CD14-positive monocyte (primary cell): ENCODE data around the gene SPARC. TPM values are rescaled to one million over a fixed set of nuclear protein-coding genes. Genes with fewer than 3 reads are reported as not detected.

ENCODE experiments used
- DNase-seq, 3 donors: peaks; one replicate each; pipeline ENCODE4 v3.0.0-alpha.2; 2011 to 2022
- H2AFZ ChIP-seq: 2 replicates; pipeline ENCODE4 v1.6.0; 2012; ENCODE audit warnings: mild to moderate bottlenecking, low read depth, low read length, inconsistent platforms; ENCODE audit not compliant: insufficient read depth, poor library complexity, severe bottlenecking
- H3K27ac ChIP-seq, 2 donors: 1 replicate in 1 of 2; 2 replicates in 1 of 2; pipeline ENCODE4 v1.5.1; 2012 to 2013; ENCODE audit warnings: low read length in 2 of 2, control low read depth in 1 of 2, inconsistent platforms in 1 of 2, low read depth in 1 of 2, mild to moderate bottlenecking in 1 of 2
- H3K27me3 ChIP-seq, 2 donors: one replicate each; pipeline versions ENCODE4 v1.6.0 to v1.6.1; 2011 to 2013; ENCODE audit warnings: low read length in 2 of 2; ENCODE audit not compliant: control insufficient read depth in 2 of 2, insufficient read depth in 2 of 2
- H3K36me3 ChIP-seq, 2 donors: replicated peaks in 1 of 2; 1 replicate in 1 of 2; 2 replicates in 1 of 2; pipeline versions ENCODE4 v1.5.1 to v1.6.1; 2012 to 2013; ENCODE audit warnings: low read length in 2 of 2, control low read depth in 1 of 2, inconsistent platforms in 1 of 2, mild to moderate bottlenecking in 1 of 2; ENCODE audit not compliant: insufficient read depth in 2 of 2, control insufficient read depth in 1 of 2
- H3K4me1 ChIP-seq, 2 donors: 1 replicate in 1 of 2; 2 replicates in 1 of 2; pipeline versions ENCODE4 v1.5.1 to v1.6.1; 2012 to 2013; ENCODE audit warnings: low read length in 2 of 2, control low read depth in 1 of 2, inconsistent platforms in 1 of 2, mild to moderate bottlenecking in 1 of 2, moderate library complexity in 1 of 2; ENCODE audit not compliant: insufficient read depth in 2 of 2, control insufficient read depth in 1 of 2
- H3K4me2 ChIP-seq: replicated peaks from 2 replicates; pipeline ENCODE3; 2012; ENCODE audit warnings: low read length, moderate library complexity, mild to moderate bottlenecking; ENCODE audit not compliant: poor library complexity, severe bottlenecking; ENCODE audit errors: extremely low read depth
- H3K4me3 ChIP-seq, 3 experiments: fragments of 200-600 bp in 1 of 3; sonication (generic) in 1 of 3; replicated peaks in 1 of 3; 1 replicate in 2 of 3; 2 replicates in 1 of 3; pipeline ENCODE4 v1.5.1; 2011 to 2013; ENCODE audit warnings: low read length in 3 of 3, mild to moderate bottlenecking in 3 of 3, control low read depth in 2 of 3, low read depth in 2 of 3, inconsistent platforms in 1 of 3, moderate library complexity in 1 of 3
- H3K79me2 ChIP-seq: 2 replicates; pipeline ENCODE4 v1.6.0; 2012; ENCODE audit warnings: mild to moderate bottlenecking, control low read depth, inconsistent platforms, low read length, moderate library complexity; ENCODE audit not compliant: insufficient read depth
- H3K9ac ChIP-seq: 2 replicates; pipeline ENCODE4 v1.6.0; 2017; ENCODE audit warnings: low read length, mild to moderate bottlenecking; ENCODE audit not compliant: insufficient read depth, poor library complexity, severe bottlenecking
- H3K9me3 ChIP-seq, 2 donors: replicated peaks in 1 of 2; 1 replicate in 1 of 2; 2 replicates in 1 of 2; pipeline versions ENCODE4 v1.5.1 to v1.6.1; 2012 to 2013; ENCODE audit warnings: low read length in 2 of 2, control low read depth in 1 of 2; ENCODE audit not compliant: control insufficient read depth in 1 of 2, insufficient read depth in 1 of 2
- H4K20me1 ChIP-seq: 2 replicates; pipeline ENCODE4 v1.6.0; 2012; ENCODE audit warnings: mild to moderate bottlenecking, low read length, control low read depth, moderate library complexity; ENCODE audit not compliant: insufficient read depth
- H3K27ac Mint-ChIP-seq, 7 donors: one replicate each; pipeline ENCODE4 v1.8.0; 2020; ENCODE audit warnings: mild to moderate bottlenecking in 7 of 7, mixed read lengths in 7 of 7, moderate library complexity in 6 of 7, inconsistent platforms in 2 of 7
- H3K27me3 Mint-ChIP-seq, 3 donors: one replicate each; pipeline ENCODE4 v1.8.0; 2021 to 2022; ENCODE audit warnings: low read depth in 3 of 3, mild to moderate bottlenecking in 3 of 3, mixed read lengths in 3 of 3, moderate library complexity in 3 of 3, inconsistent platforms in 1 of 3
- H3K36me3 Mint-ChIP-seq, 2 donors: one replicate each; pipeline ENCODE4 v1.8.0; 2020; ENCODE audit warnings: mixed read lengths in 2 of 2, inconsistent platforms in 1 of 2, mild to moderate bottlenecking in 1 of 2
- H3K4me1 Mint-ChIP-seq: one replicate; pipeline ENCODE4 v1.8.0; 2020; ENCODE audit warnings: mild to moderate bottlenecking, mixed read lengths
- H3K4me3 Mint-ChIP-seq, 2 donors: one replicate each; pipeline ENCODE4 v1.8.0; 2020; ENCODE audit warnings: mild to moderate bottlenecking in 2 of 2, mixed read lengths in 2 of 2, moderate library complexity in 1 of 2
- H3K9me3 Mint-ChIP-seq, 7 donors: one replicate each; pipeline ENCODE4 v1.8.0; 2020 to 2022; ENCODE audit warnings: mixed read lengths in 7 of 7, mild to moderate bottlenecking in 6 of 7, moderate library complexity in 6 of 7, inconsistent platforms in 2 of 7
- WGBS: methylation state at CpG from one replicate; pipeline ENCODE4 v1.1.5; 2013; ENCODE audit warnings: missing lambda C conversion rate; ENCODE audit not compliant: insufficient coverage; 5-methylcytosine and 5-hydroxymethylcytosine counted together
- intact Hi-C, 2 donors: fragments of 100-400 bp; cut with micrococcal nuclease; formaldehyde crosslinking; loops; one replicate each; pipeline versions ENCODE4 v1.15.0 to v1.15.1; 2023
- polyA plus RNA-seq, 3 donors: library from polyadenylated mRNA; depleted of rRNA in 1 of 3; unstranded in 2 of 3; stranded (reverse) in 1 of 3; fragments of 300-500 nt in 2 of 3; fragments of >200 nt in 1 of 3; fragmentation: Illumina TruSeq in 2 of 3; gene quantifications; 1 replicate in 2 of 3; 2 replicates in 1 of 3; pipeline ENCODE4 v1.2.3, GENCODE V29; 2012 to 2021
- TF ChIP-seq, protein P1 (sequence below): fragments of 200-600 bp; IDR thresholded peaks from one replicate; pipeline ENCODE4 v1.8.0; 2022; ENCODE audit warnings: antibody characterized with exemption, mild to moderate bottlenecking

The SPARC gene
- polyA plus RNA-seq, 3 donors, result 3.0 to 19.7 (median 10.7) TPM

- TF ChIP-seq, protein P1, sequence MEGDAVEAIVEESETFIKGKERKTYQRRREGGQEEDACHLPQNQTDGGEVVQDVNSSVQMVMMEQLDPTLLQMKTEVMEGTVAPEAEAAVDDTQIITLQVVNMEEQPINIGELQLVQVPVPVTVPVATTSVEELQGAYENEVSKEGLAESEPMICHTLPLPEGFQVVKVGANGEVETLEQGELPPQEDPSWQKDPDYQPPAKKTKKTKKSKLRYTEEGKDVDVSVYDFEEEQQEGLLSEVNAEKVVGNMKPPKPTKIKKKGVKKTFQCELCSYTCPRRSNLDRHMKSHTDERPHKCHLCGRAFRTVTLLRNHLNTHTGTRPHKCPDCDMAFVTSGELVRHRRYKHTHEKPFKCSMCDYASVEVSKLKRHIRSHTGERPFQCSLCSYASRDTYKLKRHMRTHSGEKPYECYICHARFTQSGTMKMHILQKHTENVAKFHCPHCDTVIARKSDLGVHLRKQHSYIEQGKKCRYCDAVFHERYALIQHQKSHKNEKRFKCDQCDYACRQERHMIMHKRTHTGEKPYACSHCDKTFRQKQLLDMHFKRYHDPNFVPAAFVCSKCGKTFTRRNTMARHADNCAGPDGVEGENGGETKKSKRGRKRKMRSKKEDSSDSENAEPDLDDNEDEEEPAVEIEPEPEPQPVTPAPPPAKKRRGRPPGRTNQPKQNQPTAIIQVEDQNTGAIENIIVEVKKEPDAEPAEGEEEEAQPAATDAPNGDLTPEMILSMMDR, result no peak
- H2AFZ ChIP-seq, result no peak overlapping the region
- no peak overlapping the region for H3K27ac ChIP-seq
- no peaks in the 10 kb centered on the region for H3K79me2 ChIP-seq
- no peaks in the 10 kb centered on the region for H3K36me3 ChIP-seq
- Mint-ChIP-seq H3K27me3 (peaks cover 2 to 5% (median 2%) of the 10 kb centered on the region in 3 donors), H3K36me3 (no peaks in the 10 kb centered on the region), H3K27ac (no peak overlapping the region), H3K9me3 (no peaks in the 10 kb centered on the region), H3K4me1 (no peaks in the 10 kb centered on the region), H3K4me3 (no peak overlapping the region)
- WGBS, result no CpG with 5 or more reads among the region's 1 CpG
- no peaks in the 10 kb centered on the region for H4K20me1 ChIP-seq
- no peaks in the 10 kb centered on the region for H3K9me3 ChIP-seq
- no peak overlapping the region for H3K4me3 ChIP-seq
- intact Hi-C loops, result no loop called here
- no peak overlapping the region for H3K4me2 ChIP-seq
- DNase-seq, result no peak
- no peak overlapping the region for H3K9ac ChIP-seq
- no peaks in the 10 kb centered on the region for H3K27me3 ChIP-seq
- H3K4me1 ChIP-seq, result no peaks in the 10 kb centered on the region
Measured at GRCh38 chr5:151695464-151695863, 8.7 kb upstream of the SPARC start.

DNA sequence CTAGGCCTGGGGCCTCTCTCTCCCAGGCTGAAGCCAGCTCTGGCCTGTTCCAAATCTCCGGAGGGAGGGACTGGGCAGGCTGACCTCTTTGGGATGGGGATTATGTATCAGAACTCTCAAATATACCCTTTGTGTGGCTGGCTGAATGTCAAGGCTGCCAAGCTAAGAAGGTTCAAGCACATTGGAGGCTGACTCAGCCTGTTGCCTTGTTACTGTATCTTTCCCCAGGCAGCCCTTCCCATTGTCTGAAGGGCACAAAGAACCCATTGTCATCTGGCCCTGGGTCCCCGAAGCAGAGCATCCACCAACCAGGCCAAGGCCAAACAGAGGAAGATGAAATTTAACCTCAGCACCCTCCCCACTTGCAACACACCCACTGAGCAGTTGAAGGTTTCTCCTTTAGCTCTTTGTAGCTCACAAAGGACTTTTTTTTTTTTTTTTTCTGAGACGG lies 7.3 kb upstream of the SPARC start:
- DNase-seq, result no peak
- Mint-ChIP-seq H3K9me3 (no peaks in the 10 kb centered on the region), H3K4me3 (no peak overlapping the region), H3K36me3 (no peaks in the 10 kb centered on the region), H3K27ac (peak overlapping the region in 1 of 7 donors; percentile 47), H3K4me1 (no peaks in the 10 kb centered on the region), H3K27me3 (peaks cover 2% of the 10 kb centered on the region in 3 donors)
- Histone ChIP-seq H3K79me2 (no peaks in the 10 kb centered on the region), H3K4me2 (no peak overlapping the region), H3K36me3 (no peaks in the 10 kb centered on the region), H3K27me3 (no peaks in the 10 kb centered on the region), H4K20me1 (no peaks in the 10 kb centered on the region), H3K27ac (no peak overlapping the region), H3K4me3 (no peak overlapping the region), H3K9me3 (no peaks in the 10 kb centered on the region), H3K4me1 (no peaks in the 10 kb centered on the region), H3K9ac (no peak overlapping the region), H2AFZ (no peak overlapping the region)
- intact Hi-C loops, result no loop called here
- 89% methylated on average over 1 of the region's 3 CpGs for WGBS
- TF ChIP-seq, protein P1, result no peak
